ENCODE measurements around the gene BAAT. TPM values are rescaled to one million over a fixed set of nuclear protein-coding genes. Genes with fewer than 3 reads are reported as not detected.
"Not testable (repeated sequence)": the region's sequence is repeated elsewhere in the genome, so short reads cannot be mapped to it uniquely, and the experiment has no call there.

BAAT gene
- total RNA-seq, 4 donors from 2014 or later: not detected

DNA sequence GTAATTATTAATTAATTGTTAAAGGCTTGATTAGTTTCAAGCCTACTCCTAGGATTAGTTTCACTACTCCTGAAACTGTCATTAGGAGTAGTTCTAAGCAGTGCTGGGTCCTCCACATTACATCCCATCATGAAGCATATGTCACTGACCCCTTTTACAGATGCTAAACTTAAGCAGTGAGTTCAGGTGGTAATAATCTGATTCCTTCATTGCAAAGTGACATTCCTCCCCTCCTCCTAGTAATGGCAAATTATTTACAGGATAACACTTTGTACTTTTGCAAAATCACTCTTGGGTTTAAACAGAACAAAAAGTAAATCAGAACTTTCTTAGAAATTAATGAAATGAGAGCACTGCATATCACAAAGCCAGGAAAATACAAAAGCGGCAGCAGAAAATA is 52.4 kb downstream of the BAAT start:
- intact Hi-C loops (cut with DNase I; ENCODE audit: low total_unique reads): no loop called here
- DNase-seq (ENCODE audit: low spot score in 2 of 2): no peak
- no peak overlapping the region for H3K4me3 ChIP-seq (ENCODE audit: low read depth, poor library complexity, severe bottlenecking)
- TF ChIP-seq, protein P1, sequence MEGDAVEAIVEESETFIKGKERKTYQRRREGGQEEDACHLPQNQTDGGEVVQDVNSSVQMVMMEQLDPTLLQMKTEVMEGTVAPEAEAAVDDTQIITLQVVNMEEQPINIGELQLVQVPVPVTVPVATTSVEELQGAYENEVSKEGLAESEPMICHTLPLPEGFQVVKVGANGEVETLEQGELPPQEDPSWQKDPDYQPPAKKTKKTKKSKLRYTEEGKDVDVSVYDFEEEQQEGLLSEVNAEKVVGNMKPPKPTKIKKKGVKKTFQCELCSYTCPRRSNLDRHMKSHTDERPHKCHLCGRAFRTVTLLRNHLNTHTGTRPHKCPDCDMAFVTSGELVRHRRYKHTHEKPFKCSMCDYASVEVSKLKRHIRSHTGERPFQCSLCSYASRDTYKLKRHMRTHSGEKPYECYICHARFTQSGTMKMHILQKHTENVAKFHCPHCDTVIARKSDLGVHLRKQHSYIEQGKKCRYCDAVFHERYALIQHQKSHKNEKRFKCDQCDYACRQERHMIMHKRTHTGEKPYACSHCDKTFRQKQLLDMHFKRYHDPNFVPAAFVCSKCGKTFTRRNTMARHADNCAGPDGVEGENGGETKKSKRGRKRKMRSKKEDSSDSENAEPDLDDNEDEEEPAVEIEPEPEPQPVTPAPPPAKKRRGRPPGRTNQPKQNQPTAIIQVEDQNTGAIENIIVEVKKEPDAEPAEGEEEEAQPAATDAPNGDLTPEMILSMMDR (IDR thresholded peaks at IDR 0.05): no peak
- no peak for TF ChIP-seq POLR2A (IDR thresholded peaks at IDR 0.05)
- whole genome bisulfite sequencing, 2 donors: 87 to 97% methylated on average over 1 of the region's 1 CpG

DNA sequence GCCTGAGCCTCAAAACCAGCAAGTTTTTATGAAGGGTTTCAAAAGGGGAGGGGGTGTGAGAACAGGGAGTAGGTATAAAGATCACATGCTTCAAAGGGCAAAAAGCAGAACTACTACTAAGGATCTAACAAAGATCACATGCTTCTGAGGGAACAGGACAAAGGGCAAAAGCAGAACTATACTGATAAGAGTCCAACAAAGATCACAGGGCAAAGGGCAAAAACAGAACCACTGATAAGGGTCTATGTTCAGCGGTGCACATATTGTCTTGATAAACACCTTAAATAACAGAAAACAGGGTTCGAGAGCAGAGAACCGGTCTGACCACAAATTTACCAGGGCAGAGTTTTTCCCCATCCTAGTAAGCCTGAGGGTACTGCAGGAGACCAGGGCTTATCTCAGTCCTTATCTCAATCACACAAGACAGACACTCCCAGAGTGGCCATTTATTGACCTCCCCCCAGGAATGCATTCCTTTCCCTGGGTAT is 57.3 kb downstream of the BAAT start:
- H3K4me3 ChIP-seq (ENCODE audit: low read depth, poor library complexity, severe bottlenecking); intact Hi-C loops (cut with DNase I; ENCODE audit: low total_unique reads); DNase-seq (ENCODE audit: low spot score in 2 of 2): not testable (repeated sequence)
- 67 to 74% methylated on average over 3 of the region's 3 CpGs for WGBS, 2 donors

- DNase-seq (ENCODE audit: low spot score in 2 of 2): no peak
- no peak overlapping the region for H3K4me3 ChIP-seq (ENCODE audit: low read depth, poor library complexity, severe bottlenecking)
- TF ChIP-seq, protein P1 (IDR thresholded peaks at IDR 0.05): no peak
- TF ChIP-seq POLR2A (IDR thresholded peaks at IDR 0.05): no peak
- WGBS, 2 donors: 36 to 40% methylated on average over 1 of the region's 1 CpG
- intact Hi-C loops (cut with DNase I; ENCODE audit: low total_unique reads): no loop called here
Observed at GRCh38 chr9:101326501-101326900, 58.3 kb downstream of the BAAT start.

DNA sequence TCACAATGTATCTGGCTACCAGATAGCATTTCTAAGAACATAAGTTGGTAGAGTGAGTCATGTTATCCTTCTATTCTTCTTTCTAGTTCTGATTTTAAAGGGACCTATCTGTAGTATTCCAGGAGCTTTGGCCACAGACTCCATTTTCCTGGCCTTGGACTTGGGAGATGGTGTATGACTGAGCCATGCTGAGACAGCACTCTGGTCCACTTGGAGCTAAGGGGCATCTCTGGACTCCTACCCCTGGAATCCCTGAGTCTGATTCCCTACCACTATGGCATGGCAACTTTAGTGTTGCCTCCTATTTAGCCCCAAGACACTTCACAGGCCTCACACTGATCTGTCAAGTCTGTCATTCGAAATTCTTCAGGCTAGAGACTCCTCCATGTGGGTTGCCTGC is 58.8 kb downstream of the BAAT start:
- H3K4me3 ChIP-seq (ENCODE audit: low read depth, poor library complexity, severe bottlenecking): no peak overlapping the region
- intact Hi-C loops (cut with DNase I; ENCODE audit: low total_unique reads): no loop called here
- no peak for TF ChIP-seq POLR2A (IDR thresholded peaks at IDR 0.05)
- TF ChIP-seq, protein P1 (IDR thresholded peaks at IDR 0.05): no peak
- WGBS, 2 donors: 28 to 41% methylated on average over 1 of the region's 1 CpG
- no peak for DNase-seq (ENCODE audit: low spot score in 2 of 2)

DNA sequence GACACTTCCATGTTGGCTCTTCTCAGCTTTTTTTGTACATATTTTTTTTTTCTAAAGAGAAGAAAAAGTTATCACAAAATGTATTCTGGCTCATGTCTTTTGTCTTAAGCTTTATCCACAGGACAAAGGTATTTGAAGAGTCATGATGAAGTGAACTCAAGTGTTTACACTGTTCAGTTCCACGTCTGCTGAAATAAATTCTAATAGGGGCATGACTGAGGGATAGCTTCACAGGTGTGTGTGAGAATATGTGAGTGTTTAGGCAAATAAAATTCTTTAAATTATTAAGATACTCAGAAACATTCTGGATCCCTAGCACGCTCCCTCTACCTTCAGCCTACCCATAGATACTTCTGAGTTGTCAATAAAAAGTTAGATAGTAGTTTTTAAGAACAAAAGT is 59.8 kb downstream of the BAAT start:
- H3K4me3 ChIP-seq (ENCODE audit: low read depth, poor library complexity, severe bottlenecking): no peak overlapping the region
- no peak for DNase-seq (ENCODE audit: low spot score in 2 of 2)
- intact Hi-C loops (cut with DNase I; ENCODE audit: low total_unique reads): no loop called here
- TF ChIP-seq, protein P1 (IDR thresholded peaks at IDR 0.05): no peak
- no peak for TF ChIP-seq POLR2A (IDR thresholded peaks at IDR 0.05)
- 67% methylated on average over 2 of the region's 2 CpGs for WGBS, 2 donors

- WGBS, 2 donors: 89 to 92% methylated on average over 3 of the region's 3 CpGs
- no peak overlapping the region for H3K4me3 ChIP-seq (ENCODE audit: low read depth, poor library complexity, severe bottlenecking)
- TF ChIP-seq POLR2A (IDR thresholded peaks at IDR 0.05): no peak
- TF ChIP-seq, protein P1 (IDR thresholded peaks at IDR 0.05): no peak
- no peak for DNase-seq (ENCODE audit: low spot score in 2 of 2)
- intact Hi-C loops (cut with DNase I; ENCODE audit: low total_unique reads): no loop called here
Observed at GRCh38 chr9:101324245-101324804, 60.5 kb downstream of the BAAT start.
